ENCODE data around the gene EFNB1.
A peak's percentile ranks its signal among the peaks of the same experiment; 100 is the strongest.
"Not testable (repeated sequence)": the region's sequence is repeated elsewhere in the genome, so short reads cannot be mapped to it uniquely, and the experiment has no call there.

Gene EFNB1

DNA sequence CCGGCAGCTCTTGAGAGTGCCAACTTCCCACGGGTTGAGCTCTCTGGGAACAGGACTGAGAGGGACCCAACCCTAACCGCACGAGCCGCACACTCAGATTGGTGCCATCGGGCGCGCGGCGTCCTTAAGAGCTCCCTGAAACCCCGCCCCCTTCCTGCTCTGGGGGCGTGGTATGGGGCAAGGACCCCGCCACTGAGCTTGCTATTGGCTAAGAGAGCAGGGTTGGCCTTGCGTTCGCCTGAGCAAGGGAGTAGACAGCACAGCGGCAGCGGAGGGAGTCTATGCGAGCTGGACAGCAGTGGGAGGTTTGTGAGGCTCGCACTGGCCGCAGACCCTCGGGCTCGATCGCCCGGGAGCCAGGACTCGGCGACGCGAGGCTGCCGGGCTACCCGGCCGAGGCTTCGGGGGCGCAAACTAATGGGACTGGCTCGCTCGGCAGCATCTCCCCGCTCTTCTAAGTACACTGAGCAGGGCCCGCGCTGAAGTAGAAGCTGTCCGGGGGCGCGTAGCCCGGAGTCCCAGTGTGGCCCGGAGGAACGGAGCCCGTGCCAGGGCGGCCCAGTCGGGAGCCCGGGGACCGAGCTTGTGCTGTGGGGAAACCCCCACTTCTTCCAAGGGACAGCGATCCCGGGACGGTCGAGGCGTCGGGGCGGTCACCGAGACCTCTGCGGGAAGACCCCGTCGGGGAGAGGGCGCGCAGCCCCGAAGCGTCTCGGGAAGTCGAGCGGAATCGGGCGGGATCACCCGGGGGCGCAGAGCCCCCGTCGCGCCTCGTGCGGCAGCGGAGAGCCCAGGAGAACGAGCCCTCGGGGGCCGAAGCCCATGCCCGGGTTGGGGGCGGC, at the start of gene EFNB1:
EFNB1 (plus strand) TSS at position 282 of the 842 bp plus-strand sequence. CDS start 756 bp downstream, outside the sequence.
- Histone ChIP-seq H3K79me2 (ENCODE audit: insufficient read depth, low read length) (peaks cover 8% of the 10 kb centered on the region), H3K27ac (ENCODE audit: low read length) (peak within 1 kb of the TSS; percentile 70), H3K9me3 (ENCODE audit: insufficient read depth, low read length, severe bottlenecking) (no peaks in the 10 kb centered on the region), H4K20me1 (ENCODE audit: insufficient read depth, low read length) (no peaks in the 10 kb centered on the region), H3K4me2 (ENCODE audit: insufficient read depth, low read length) (peak within 1 kb of the TSS; percentile 82), H3K36me3 (ENCODE audit: insufficient read depth, low read length) (no peaks in the 10 kb centered on the region), H2AFZ (ENCODE audit: low read depth, low read length) (peak within 1 kb of the TSS; percentile 90), H3K4me3 (ENCODE audit: low read depth in 1 of 2, low read length in 2 of 2) (peak within 1 kb of the TSS; percentile 53 to 81; a peak in 3 of 4 replicates), H3K4me1 (ENCODE audit: insufficient read depth, low read length) (peaks cover 36% of the 10 kb centered on the region), H3K27me3 (ENCODE audit: insufficient read depth, low read length, poor library complexity) (no peaks in the 10 kb centered on the region), H3K9ac (ENCODE audit: low read depth, low read length) (peak within 1 kb of the TSS; percentile 65)
- DNase-seq (peak; percentile 88), ATAC-seq (ENCODE audit: insufficient read depth, low read depth) (peak; percentile 92)
- TF ChIP-seq, protein P1, sequence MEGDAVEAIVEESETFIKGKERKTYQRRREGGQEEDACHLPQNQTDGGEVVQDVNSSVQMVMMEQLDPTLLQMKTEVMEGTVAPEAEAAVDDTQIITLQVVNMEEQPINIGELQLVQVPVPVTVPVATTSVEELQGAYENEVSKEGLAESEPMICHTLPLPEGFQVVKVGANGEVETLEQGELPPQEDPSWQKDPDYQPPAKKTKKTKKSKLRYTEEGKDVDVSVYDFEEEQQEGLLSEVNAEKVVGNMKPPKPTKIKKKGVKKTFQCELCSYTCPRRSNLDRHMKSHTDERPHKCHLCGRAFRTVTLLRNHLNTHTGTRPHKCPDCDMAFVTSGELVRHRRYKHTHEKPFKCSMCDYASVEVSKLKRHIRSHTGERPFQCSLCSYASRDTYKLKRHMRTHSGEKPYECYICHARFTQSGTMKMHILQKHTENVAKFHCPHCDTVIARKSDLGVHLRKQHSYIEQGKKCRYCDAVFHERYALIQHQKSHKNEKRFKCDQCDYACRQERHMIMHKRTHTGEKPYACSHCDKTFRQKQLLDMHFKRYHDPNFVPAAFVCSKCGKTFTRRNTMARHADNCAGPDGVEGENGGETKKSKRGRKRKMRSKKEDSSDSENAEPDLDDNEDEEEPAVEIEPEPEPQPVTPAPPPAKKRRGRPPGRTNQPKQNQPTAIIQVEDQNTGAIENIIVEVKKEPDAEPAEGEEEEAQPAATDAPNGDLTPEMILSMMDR (IDR thresholded peaks at IDR 0.05; ENCODE audit: borderline replicate concordance, extremely low read depth, low read length, poor library complexity, severe bottlenecking): no peak
- TF ChIP-seq EZH2 (IDR thresholded peaks at IDR 0.05; ENCODE audit: borderline replicate concordance, low read depth, low read length, severe bottlenecking): no peak

DNA sequence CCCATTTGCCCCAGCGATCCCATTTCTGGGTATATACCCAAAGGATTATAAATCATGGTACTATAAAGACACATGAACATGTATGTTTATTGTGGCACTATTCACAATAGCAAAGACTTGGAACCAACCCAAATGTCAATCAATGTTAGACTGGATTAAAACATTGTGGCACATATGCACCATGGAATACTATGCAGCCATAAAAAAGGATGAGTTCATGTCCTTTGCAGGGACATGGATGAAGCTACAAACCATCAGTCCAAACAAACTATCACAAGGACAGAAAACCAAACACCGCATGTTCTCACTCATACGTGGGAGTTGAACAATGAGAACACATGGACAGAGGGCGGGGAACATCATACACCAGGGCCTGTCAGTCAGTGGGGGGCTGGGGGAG, 47.5 kb upstream of the EFNB1 start:
- not testable (repeated sequence) for DNase-seq; ATAC-seq (ENCODE audit: insufficient read depth, low read depth); H3K27me3 ChIP-seq (ENCODE audit: insufficient read depth, low read length, poor library complexity); H3K79me2 ChIP-seq (ENCODE audit: insufficient read depth, low read length); H3K27ac ChIP-seq (ENCODE audit: low read length); H3K4me2 ChIP-seq (ENCODE audit: insufficient read depth, low read length); H3K9me3 ChIP-seq (ENCODE audit: insufficient read depth, low read length, severe bottlenecking); H2AFZ ChIP-seq (ENCODE audit: low read depth, low read length); H3K4me3 ChIP-seq (ENCODE audit: low read depth in 1 of 2, low read length in 2 of 2); H3K4me1 ChIP-seq (ENCODE audit: insufficient read depth, low read length); H3K9ac ChIP-seq (ENCODE audit: low read depth, low read length); H3K36me3 ChIP-seq (ENCODE audit: insufficient read depth, low read length); H4K20me1 ChIP-seq (ENCODE audit: insufficient read depth, low read length)

DNA sequence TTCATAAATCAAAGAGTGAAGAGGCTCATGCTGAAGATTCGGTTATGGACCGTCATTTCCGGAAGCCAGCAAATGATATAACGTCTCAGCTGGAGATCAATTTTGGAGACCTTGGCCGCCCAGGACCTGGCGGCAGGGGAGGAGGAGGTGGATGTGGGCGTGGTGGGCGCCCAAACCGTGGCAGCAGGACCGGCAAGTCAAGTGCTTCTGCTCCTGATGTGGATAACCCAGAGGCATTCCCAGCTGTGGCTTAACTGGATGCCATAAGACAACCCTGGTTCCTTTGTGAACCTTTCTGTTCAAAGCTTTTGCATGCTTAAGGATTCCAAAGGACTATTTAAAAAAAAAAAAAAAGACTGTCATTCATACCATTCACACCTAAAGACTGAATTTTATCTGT, 44.0 kb upstream of the EFNB1 start:
- no peak overlapping the region for H3K4me2 ChIP-seq (ENCODE audit: insufficient read depth, low read length)
- no peak overlapping the region for H3K9ac ChIP-seq (ENCODE audit: low read depth, low read length)
- no peak overlapping the region for H3K27ac ChIP-seq (ENCODE audit: low read length)
- no peak for ATAC-seq (ENCODE audit: insufficient read depth, low read depth)
- H2AFZ ChIP-seq (ENCODE audit: low read depth, low read length): no peak overlapping the region
- no peak overlapping the region for H3K4me3 ChIP-seq (ENCODE audit: low read depth in 1 of 2, low read length in 2 of 2)
- H3K9me3 ChIP-seq (ENCODE audit: insufficient read depth, low read length, severe bottlenecking): no peaks in the 10 kb centered on the region
- H3K27me3 ChIP-seq (ENCODE audit: insufficient read depth, low read length, poor library complexity): no peaks in the 10 kb centered on the region
- H3K79me2 ChIP-seq (ENCODE audit: insufficient read depth, low read length): no peaks in the 10 kb centered on the region
- no peak for DNase-seq
- no peak for TF ChIP-seq EZH2 (IDR thresholded peaks at IDR 0.05; ENCODE audit: borderline replicate concordance, low read depth, low read length, severe bottlenecking)
- TF ChIP-seq, protein P1 (IDR thresholded peaks at IDR 0.05; ENCODE audit: borderline replicate concordance, extremely low read depth, low read length, poor library complexity, severe bottlenecking): no peak
- H3K4me1 ChIP-seq (ENCODE audit: insufficient read depth, low read length): no peaks in the 10 kb centered on the region
- H4K20me1 ChIP-seq (ENCODE audit: insufficient read depth, low read length): no peaks in the 10 kb centered on the region
- H3K36me3 ChIP-seq (ENCODE audit: insufficient read depth, low read length): no peaks in the 10 kb centered on the region

DNA sequence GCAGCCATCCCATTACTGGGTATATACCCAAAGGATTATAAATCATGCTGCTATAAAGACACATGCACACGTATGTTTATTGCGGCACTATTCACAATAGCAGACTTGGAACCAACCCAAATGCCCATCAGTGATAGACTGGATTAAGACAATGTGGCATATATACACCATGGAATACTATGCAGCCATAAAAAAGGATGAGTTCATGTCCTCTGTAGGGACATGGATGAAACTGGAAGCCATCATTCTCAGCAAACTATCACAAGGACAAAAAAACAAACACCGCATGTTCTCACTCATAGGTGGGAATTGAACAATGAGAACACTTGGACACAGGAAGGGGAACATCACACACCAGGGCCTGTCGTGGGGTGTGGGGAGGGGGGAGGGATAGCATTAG, 42.2 kb upstream of the EFNB1 start:
- not testable (repeated sequence) for H3K4me2 ChIP-seq (ENCODE audit: insufficient read depth, low read length); H3K9me3 ChIP-seq (ENCODE audit: insufficient read depth, low read length, severe bottlenecking); H3K9ac ChIP-seq (ENCODE audit: low read depth, low read length); H3K27ac ChIP-seq (ENCODE audit: low read length); H3K4me1 ChIP-seq (ENCODE audit: insufficient read depth, low read length); ATAC-seq (ENCODE audit: insufficient read depth, low read depth); H3K27me3 ChIP-seq (ENCODE audit: insufficient read depth, low read length, poor library complexity); H3K79me2 ChIP-seq (ENCODE audit: insufficient read depth, low read length); DNase-seq; H3K4me3 ChIP-seq (ENCODE audit: low read depth in 1 of 2, low read length in 2 of 2); H4K20me1 ChIP-seq (ENCODE audit: insufficient read depth, low read length); H3K36me3 ChIP-seq (ENCODE audit: insufficient read depth, low read length); H2AFZ ChIP-seq (ENCODE audit: low read depth, low read length)
